Adipose tissue (tissue), 3 donors: ENCODE measurements around the gene TECTB. TPM values are rescaled to one million over a fixed set of nuclear protein-coding genes. Genes with fewer than 3 reads are reported as not detected.

Source experiments
- H3K27ac ChIP-seq: one replicate; pipeline ENCODE4 v1.5.1; 2013; ENCODE audit warnings: low read depth, low read length
- WGBS, 3 donors: extraction: QIAGEN DNeasy Blood & Tissue Kit; methylation state at CpG; one replicate each; pipeline ENCODE4 v1.1.7; 2013; 5-methylcytosine and 5-hydroxymethylcytosine counted together
- polyA plus RNA-seq, 3 donors: library from polyadenylated mRNA; stranded (reverse); fragments of 200-250 nt; gene quantifications; one replicate each; pipeline ENCODE4 v1.2.3, GENCODE V29; 2013
- donor health status: healthy with polysubstance abuse.
- donor health status: Bipolar disorder and iron deficiency.
- donor health status: healthy.

Gene TECTB
- polyA plus RNA-seq, 3 donors: 0.03 TPM; not detected in 2

DNA sequence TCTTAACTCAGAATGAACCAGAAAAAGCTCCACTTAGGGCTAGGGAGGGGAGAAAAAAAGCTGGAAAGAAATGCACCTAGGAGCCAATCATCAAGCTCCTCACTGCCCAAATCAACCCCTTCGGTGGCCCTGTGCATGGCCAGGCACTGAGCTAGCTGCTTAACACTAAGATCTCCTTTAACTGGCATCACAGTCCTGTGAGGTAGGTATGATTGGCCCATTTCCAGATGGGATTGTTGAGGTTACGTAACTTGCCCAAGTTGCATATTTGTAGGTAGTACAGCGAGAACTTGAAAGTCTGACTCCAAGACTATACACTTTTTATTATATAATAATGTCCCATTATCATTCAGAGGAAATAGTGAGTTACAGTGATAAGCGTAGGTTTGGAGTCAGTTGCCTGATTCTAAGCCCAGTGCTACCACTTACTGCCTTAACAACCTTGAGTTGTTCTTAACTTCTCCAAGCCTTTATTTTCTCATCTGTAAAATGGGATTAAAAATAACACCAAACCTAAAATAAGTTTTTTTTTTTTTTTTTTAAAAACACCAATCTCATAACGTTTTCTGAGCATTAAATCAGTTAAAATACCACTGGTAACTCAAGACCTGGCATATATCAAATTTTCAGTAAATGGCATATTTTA is 53.5 kb downstream of the TECTB start:
- no peak overlapping the region for H3K27ac ChIP-seq
- WGBS, 3 donors: 62 to 81% (median 78%) methylated on average over 5 of the region's 5 CpGs

- 82 to 91% (median 85%) methylated on average over 3 of the region's 3 CpGs for WGBS, 3 donors
- H3K27ac ChIP-seq: no peak overlapping the region
Measured at GRCh38 chr10:112338957-112339356, 55.8 kb downstream of the TECTB start.

DNA sequence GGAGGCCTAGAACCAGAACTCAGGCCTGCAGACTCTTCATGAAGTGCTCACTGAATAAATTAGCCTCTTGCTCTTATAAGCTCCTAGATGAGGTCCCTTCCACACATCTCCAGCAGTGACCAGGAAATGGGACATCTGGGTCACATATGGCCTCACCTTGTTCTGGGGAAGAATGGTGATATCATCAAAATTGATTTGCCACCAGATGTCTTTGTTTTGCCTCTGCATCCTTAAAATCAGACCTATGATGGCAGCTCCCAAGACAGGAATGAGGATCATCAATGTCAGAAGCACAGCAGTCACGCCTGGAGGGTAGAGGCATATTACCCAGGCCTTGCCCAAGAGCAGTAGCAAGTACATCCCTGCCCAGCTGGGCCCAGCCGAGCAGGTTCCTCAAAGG is 57.4 kb downstream of the TECTB start:
- no peak overlapping the region for H3K27ac ChIP-seq
- WGBS, 3 donors: 88 to 91% (median 90%) methylated on average over 2 of the region's 2 CpGs

GRCh38 chr10:112343056-112343806 is 60.0 kb downstream of the TECTB start:
- WGBS, 3 donors: 38 to 66% (median 47%) methylated on average over 5 of the region's 5 CpGs
- no peak overlapping the region for H3K27ac ChIP-seq

GRCh38 chr10:112344261-112344660 is 61.1 kb downstream of the TECTB start:
- 72 to 87% (median 83%) methylated on average over 6 of the region's 6 CpGs for WGBS, 3 donors
- no peak overlapping the region for H3K27ac ChIP-seq

GRCh38 chr10:112345202-112345601 is 62.0 kb downstream of the TECTB start:
- H3K27ac ChIP-seq: no peak overlapping the region
- 59 to 91% (median 70%) methylated on average over 3 of the region's 3 CpGs for WGBS, 3 donors

DNA sequence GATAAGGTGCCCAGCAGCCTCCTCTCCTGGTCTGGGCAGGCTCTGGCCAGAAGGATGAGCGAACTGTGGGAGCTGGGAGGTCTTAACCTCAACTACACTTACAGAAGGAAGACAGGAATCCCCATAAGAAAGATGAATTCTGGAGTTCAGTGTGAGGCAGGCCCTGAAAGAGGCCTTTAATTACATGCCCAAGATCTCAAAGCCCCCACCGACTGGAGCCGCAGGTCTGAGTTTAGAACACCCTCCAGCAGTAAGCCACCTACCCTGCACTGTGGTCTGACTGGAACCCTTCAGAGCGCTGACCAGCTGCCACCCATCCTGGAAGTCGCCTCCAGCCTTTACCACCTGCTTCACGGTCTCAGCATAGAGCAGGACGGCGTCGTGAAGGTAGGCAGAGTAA is 62.5 kb downstream of the TECTB start:
- no peak overlapping the region for H3K27ac ChIP-seq
- 93 to 95% (median 94%) methylated on average over 9 of the region's 9 CpGs for WGBS, 3 donors

DNA sequence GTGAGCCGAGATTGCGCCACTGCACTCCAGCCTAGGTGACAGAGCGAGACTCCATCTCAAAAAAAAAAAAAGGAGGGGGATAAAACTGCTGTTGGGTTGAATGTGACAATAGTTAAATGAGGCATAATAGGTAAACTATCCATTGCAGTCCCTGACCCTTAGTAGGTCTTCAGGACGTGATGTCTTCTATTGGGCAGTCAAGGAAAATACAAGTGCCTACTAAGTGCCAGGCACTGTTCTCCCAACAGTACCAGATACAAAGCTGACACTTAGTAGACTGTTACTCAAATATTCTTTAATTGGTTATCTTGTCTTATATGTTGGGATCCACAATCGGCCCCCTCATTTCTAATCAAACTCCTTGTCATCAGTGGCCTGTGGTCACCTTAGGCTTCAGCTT is 63.6 kb downstream of the TECTB start:
- H3K27ac ChIP-seq: no peak overlapping the region
- WGBS, 3 donors: 63 to 88% (median 85%) methylated on average over 5 of the region's 5 CpGs

DNA sequence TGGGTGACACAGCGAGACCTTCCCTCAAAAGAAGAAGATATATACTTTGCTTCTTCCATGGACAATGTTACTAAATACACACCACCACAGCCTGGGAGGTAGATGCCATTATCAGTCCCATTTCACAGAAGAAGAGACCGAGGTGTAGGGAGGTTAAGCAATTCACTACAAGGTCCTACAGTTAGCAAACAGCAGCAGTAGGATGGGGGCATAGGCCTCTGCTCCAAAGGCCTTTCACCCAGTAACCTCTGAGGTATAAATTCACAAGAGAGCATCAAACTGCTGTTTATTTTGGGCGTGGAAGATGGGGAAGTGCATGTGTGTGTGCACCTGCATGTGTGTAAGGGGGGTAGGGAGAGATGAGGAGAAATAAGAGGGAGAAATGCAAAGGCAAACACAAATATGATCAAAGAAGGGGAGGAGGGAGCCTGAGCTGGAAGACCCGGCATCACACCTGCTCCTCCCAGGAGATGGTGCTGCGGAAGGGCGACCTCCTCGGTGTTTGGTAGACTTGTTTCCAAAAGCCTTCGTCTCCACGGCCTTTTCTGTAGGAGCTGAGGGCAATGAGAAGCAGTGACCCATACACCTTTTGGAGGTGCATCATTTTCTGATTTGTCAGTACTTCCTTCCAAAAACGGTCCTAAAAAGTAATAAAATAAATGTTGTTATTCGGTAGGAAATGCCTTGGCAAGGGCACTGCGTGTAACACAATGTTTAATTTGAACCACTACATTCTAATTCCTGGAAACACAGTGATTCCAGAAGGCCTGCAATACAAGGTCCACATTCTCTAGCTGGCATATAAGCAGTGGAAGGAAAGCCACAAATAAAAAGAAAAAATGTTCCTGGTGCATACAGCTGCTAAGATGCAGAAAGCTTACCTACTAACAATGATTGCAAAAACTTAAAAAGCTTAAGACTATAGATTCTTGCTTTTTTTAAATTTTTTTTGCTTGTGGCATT is 64.8 kb downstream of the TECTB start:
- WGBS, 3 donors: 79 to 86% (median 81%) methylated on average over 12 of the region's 12 CpGs
- H3K27ac ChIP-seq: no peak overlapping the region

GRCh38 chr10:112348759-112349158 is 65.6 kb downstream of the TECTB start:
- no peak overlapping the region for H3K27ac ChIP-seq
- 58 to 83% (median 61%) methylated on average over 1 of the region's 1 CpG for WGBS, 3 donors

DNA sequence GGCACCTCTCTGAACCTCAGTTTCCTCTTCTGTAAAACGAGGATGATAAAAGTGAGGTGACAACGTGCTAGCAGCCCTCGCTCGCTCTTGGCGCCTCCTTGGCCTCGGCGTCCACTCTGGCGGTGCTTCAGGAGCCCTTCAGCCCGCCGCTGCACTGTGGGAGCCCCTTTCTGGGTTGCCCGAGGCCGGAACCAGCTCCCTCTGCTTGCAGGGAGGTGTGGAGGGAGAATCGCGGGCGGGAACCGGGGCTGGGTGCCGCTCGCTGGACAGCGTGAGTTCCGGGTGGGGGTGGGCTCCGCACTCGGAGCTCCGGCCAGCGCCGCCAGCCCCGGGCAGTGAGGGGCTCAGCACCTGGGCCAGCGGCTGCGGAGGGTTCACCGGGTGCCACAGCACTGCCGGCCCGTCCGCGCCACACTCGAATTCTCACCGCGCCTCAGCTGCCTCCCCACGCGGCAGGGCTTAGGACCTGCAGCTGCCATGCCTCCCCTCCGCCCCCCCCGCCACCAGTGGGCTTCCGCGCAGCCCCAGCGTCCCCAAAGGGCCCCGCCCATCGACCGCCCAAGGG is 66.4 kb downstream of the TECTB start:
- WGBS, 3 donors: 92 to 94% (median 94%) methylated on average over 31 to 46 of the region's 46 CpGs
- H3K27ac ChIP-seq: no peak overlapping the region

DNA sequence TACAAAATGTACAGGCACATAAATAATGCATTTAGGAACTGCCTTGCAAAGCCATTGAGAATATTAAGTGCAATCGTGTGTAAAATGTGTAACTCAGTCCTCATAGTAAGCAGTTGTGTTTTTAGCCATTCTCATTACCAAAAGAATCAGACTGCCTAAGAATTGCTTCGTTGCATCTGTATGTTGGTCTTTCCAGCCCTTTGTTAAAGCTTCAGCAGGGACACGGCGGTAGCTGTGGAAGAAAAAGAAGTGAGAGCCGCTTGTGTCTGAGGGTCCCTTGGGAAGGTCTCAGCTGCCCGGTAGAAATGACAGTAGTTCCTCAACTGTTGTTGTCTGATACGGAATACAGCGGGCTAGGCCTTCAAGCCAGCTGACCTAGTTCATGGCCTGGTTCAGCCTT is 67.9 kb downstream of the TECTB start:
- 90 to 91% (median 91%) methylated on average over 8 of the region's 8 CpGs for WGBS, 3 donors
- no peak overlapping the region for H3K27ac ChIP-seq

- WGBS, 3 donors: 68 to 79% (median 73%) methylated on average over 3 of the region's 3 CpGs
- no peak overlapping the region for H3K27ac ChIP-seq
Measured at GRCh38 chr10:112352044-112352443, 68.8 kb downstream of the TECTB start.

DNA sequence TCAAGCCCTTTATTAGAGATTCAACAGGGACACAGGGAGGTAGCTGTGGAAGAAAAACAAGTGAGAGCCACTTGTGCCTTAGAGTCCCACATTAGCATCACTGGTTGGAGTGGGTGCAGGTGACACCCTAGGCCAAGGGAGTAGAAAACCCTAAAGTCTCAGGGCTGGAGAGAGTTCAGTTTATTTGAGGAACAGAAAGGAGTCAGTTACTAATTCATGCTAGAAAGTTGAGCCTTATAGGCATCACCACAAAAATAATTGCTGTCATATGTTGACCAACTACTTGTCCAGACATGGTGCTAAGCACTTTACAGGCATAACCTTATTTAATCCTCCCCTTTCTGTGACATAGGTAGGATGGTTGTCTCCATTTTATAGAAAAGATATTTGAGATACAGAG is 69.8 kb downstream of the TECTB start:
- no peak overlapping the region for H3K27ac ChIP-seq

Other genes with a start within 250 kb of the TECTB start
- gene GPAM, start 99.6 kb upstream of the TECTB start, polyA plus RNA-seq: 1,000 to 10,000 TPM in 1 of 3 donors, 100 to 1,000 TPM in 2; 109 to 1,144 (median 124) TPM
- gene ACSL5, start 90.7 kb downstream of the TECTB start, polyA plus RNA-seq: 10 to 100 TPM in 2 of 3 donors, 1 to 10 TPM in 1; 9.2 to 36.5 (median 15.0) TPM
- 10 to 100 TPM; 13.7 to 27.7 (median 17.8) TPM for gene ZDHHC6, start 163.5 kb downstream of the TECTB start, polyA plus RNA-seq
- gene VTI1A, start 163.8 kb downstream of the TECTB start, polyA plus RNA-seq: 10 to 100 TPM in 2 of 3 donors, 1 to 10 TPM in 1; 5.6 to 15.2 (median 13.5) TPM